GM18520 (cell line): ENCODE results near the gene COL4A2.
"Not testable (repeated sequence)": the region's sequence is repeated elsewhere in the genome, so short reads cannot be mapped to it uniquely, and the experiment has no call there.

Source experiments
- ATAC-seq: cut with Tn5 transposase; IDR thresholded peaks from one replicate; pipeline ENCODE4 v1.9.1; 2021; ENCODE audit not compliant: unreplicated experiment

Gene COL4A2

DNA sequence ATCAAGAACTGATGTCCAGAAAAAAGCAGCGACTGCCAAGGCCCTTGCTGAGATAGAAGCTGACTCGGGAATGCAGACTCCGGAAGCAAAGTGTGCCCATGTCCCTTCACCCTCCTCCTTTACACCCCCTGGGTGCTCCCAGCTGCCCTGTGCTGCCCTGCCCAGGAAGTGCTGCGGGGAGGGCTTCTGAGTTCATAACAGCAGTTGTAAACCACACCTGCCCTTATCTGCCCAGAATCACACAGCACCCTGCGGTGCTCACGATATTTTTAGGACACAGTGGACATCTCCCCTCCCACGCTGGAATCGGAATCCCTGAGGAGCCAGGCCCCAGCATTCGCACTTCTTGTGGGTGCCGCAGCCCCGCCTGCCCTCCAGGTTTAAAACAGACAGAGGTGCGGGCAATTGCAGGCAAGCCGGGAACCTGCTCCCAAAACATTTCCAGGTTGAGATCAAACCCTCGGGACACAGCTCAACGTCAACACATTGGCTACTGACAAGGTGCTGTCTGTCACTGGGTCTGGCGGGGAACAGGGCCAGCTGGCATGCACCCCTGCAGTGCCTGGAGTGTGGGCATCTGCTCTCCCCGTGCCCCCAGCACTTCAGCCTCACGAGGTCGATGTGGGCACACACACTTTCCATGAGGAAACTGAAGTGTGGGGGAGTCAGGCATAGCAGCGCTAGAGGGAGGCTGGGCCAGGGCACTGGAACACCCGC, 217.6 kb downstream of the COL4A2 start:
- no peak for ATAC-seq

DNA sequence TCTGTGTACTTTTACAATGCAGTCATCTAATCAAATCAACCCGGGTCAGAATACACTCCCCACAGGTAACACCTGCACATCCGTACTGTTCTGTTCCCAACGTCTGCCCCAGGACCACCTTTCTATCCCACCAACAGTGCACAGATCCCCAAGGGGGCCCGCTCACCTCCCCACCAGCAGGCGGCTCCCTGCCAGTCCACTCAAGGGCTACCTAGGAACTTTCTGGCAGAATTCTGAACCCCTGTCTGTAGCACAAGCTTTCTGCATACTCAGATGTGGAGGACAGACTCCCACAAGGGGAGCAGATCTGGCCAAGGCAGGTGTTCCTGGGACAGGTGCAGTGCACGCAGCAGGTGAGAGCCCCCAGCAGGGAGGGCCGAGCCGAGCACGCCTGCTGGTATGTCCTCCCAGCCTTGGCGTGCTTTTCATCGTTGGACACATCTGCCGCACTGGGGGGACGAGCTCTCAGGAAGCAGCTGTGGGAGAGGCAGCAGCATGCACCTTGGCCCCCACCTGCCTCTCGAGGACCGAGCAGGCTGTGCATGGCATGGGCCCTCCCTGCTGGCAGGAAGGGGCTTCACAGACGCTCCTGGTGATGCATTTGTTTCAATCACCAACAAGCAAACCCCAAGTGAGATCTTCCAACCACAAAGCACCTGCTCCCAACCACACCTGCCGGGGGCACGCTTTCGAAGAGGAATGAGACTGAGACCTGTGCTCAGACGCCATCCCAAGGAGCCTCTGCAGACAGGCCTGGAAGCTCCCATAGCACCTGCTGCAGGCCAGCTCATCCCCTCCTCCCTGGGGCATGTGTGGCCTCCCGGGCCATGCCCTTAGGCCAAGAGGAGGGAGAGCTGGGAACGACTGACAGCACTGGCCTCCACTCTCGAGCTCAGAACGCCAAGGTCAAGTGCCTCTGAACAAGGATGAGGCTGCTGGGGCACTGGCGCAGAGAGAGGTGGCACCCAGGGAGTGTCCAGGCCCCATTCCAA, 218.5 kb downstream of the COL4A2 start:
- ATAC-seq = peak; percentile 43

DNA sequence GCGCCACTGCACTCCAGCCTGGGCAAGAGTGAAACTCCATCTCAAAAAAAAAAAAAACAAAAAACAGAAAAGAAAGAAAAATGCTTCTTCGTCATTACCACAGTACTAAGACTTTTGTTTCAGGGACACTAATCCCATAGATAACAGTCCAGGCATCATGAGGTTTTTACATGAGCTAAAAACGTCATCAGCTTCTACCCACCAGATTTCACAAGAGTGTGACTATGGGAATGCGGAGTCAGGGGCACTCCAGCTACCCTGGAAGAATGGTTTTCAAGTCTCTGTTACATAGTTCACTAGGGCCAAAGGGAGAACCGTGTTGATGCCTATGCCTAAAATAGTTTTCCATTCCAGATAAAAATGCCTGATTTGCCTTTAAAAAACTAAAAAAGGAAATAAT, 221.3 kb downstream of the COL4A2 start:
- no peak for ATAC-seq

DNA sequence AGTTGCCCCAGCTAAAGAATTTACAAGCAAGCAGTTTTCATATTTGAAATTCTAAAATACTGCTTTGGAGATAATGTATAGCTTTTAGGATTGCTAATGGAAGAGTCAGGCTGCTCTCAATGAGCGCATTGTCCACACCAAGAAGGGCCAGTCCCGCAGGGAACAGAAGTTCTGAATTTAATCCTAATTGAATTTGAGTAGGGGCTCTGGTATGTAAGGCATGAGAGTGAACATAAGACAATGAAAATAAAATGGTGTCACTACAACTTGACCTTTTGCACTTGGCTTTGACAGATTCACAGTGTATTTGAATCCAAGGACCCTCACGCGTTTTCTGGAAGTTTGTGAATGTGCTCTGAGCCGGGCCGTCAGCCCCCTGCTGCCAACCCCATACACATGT, 221.8 kb downstream of the COL4A2 start:
- no peak for ATAC-seq

DNA sequence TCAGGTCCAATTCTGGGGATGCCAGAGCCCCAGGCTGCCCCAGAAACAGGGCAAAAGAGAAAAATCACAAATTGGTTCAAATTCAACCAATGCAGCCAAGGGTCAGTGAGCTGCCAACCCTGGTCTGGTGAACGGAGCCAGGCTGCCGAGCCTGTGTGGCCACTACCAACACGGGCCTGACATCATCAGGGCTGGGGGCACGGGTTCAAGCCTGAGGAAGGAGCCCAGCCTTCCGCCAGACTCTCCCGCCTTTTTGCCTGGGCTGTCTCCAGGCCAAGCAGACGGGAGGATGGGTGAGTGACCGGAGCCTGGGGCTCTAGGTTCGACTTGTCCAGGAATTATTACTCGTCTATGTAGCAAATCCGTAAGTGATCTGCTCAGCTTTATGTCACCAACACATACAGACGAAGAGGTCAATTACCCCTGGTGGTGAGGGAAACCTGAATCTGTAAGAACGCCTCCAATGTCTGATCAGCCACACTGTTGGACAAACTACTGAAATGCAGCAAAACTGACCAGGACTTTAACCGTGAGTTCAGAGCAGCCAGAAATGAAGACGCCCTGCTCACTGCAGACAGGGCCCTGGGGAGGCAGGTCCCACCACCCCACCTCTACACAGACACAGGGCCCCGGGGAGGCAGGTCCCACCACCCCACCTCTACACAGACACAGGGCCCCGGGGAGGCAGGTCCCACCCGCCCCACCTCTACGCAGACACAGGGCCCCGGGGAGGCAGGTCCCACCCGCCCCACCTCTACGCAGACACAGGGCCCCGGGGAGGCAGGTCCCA, 222.6 kb downstream of the COL4A2 start:
- no peak for ATAC-seq

DNA sequence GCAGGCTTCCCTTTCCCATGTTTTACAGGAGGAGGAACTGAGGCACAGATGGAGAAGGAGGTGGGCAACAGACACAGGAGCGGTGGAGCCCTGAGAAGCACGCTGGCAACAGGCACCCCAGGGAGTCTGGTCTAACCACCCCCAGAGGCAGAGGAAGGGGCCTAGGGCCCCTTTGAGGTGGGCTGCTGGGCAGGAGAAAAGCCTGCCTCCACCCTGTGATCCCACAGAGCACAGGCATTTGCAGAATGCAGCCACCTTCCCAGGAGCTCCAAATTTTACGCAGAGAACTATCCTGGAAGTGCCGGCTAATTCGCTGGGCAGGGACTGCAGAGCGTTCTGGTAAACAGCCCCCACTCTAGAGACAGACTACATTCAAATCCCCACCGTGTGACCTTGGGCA, 224.0 kb downstream of the COL4A2 start:
- no peak for ATAC-seq

DNA sequence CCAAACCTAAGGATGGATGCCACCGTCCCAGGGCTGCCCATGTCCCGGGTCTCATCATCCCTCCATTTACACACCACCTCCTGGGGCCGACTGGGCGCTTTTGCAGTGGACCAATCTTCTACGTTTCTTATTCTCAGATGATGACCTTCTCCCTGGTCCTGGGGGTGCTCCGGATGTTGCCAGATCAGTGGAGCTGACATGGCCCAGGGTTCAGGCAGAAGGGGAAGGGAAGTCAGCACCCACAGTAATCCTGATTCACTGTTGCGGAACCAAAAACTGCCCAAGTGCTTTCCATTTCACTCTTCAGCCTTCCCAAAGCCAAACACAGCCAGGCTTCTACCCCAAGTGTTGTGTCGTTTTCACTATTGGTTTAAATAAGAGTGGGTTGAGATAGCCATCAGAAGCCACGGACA, 224.6 kb downstream of the COL4A2 start:
- no peak for ATAC-seq

DNA sequence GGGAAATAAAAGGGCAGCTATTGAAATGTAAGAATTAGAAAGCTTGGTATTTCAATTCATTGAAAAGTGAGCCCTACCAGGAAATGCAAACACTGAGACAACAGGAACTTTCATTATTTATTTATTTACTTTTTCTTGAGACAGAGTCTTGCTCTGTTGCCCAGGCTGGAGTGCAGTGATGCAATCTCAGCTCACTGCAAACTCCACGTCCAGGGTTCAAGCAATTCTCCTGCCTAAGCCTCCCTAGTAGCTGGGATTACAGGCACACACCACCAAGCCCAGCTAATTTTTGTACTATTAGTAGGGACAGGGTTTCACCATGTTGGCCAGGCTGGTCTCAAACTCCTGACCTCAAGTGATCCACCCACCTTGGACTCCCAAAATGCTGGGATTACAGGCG, 225.2 kb downstream of the COL4A2 start:
- not testable (repeated sequence) for ATAC-seq

DNA sequence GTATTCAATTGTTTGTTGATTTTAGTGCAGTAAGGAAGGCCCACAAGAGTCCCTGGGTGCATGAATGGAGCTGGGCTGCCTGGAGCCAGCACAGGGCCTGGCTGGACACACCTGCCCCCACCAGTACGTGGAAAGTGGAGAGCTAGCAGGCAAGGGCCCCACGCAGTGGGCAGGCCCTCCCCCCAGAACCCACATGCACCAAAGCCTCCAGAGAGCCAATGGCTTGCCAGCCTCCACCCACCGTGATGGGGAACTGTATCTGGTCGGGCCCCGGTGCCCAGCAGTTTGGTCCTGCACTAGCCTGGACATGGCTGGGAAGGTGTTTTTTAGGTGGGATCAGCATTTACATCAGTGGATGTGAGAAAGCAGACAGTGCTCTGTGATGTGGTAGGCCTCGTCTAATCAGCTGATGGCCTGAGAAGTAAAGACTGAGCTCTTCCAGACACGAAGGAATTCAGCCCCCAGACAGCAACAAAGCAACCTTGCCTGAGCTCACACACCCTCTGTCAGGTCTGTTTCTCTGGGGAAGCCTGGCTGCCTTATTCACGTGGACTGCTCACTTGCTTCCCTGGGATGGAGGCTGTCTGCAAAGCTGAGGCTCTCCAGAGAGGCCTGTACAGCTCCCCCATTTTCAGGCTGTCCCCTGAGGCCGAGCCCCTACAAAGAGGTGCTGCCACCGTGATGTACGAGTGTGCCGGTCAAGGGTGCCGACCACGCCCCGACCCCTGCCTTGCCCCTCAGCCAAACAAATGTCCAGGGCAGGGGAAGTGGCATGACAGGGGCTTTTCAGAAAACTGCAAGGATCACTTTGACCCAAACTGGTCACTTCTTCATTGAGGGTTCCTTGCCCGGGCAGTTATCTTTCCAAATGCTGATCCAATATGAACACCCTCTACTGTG, 226.9 kb downstream of the COL4A2 start:
- ATAC-seq = no peak

DNA sequence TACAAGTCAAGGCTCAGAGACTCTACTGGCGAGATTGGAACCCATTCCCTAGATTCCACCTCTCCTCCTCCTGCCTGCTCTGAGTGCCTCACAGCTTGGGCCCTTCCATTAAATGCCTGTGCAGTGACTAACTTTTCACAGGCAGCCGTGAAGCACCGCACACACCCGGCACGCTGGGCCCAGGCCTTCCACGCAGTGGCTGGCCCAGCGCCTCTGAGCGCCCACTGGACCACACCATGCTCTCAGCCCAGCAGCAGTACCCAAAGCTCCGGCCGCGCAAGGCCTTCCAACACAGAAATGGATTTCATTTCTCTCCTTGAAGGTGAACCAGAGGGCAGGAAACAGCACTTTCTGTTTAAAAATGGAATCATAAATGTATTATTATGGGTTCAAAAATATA, 228.4 kb downstream of the COL4A2 start:
- ATAC-seq = no peak

DNA sequence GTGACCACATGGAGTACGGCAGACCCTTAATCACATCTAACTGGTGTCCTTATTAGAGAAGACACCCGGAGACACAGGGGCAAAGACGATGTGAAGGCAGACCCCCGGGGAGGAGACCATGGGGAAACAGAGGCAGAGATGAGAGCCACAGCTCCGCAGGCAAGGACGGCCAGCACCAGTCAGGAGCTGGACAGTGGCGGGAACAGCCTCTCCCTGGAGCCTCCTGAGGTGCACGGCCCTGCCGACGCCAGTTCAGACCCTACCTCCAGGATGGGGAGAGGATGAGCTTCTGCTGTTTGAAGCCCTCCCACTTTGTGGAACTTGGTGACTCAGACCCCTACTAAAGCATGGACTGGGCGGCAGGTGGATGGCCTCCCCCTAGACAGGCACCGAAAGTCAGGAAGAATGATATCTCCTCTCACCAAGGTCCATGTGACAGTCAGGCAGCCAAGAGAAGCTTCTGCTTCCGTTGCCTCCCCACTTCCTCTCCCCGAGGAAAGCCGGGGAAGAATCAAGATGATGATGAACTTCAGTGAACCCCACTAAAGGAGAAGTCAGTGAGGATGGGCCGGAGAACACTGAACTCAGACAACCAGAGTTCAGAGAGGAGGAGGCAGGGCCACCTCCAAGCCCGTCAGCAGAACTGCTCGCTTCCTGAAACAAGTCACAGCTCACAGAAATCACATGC, 229.1 kb downstream of the COL4A2 start:
- ATAC-seq = no peak

DNA sequence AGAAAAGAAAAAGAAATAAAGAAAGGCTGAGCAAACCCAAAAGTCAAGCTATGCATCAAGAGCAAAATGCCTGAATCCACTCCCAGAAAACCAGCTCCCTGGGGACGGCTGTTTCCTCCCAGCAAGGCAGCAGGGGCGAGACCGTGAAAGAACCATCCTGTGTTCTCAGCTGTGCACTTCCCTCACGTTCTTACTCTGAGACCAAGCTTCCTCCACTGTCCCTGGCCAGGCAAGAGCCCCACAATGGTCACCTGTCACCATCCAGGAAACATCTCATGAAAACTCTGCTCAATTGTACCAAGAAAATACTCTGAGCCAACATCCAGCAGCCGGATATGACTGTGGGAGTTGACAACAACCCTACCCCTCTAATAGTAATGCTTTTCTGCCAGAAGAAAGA, 231.5 kb downstream of the COL4A2 start:
- ATAC-seq = no peak

DNA sequence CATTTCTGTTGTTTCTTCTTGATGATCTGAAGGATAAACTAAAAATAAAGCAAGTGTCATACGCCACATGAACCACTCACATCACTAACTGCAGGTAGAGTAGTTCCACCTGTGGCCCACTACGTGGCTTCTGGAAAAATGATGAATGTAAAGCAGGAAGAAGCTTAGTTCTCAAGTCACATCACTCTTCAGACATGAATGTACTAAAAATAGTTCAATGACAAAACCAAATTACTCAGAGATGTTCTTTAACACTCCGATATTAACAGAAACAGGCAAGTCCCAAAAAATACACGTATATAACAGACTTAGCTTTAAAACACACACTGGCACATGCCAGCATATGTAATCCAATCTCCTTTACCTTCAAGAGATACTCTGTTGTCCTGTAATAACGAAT, 232.8 kb downstream of the COL4A2 start:
- ATAC-seq = no peak

DNA sequence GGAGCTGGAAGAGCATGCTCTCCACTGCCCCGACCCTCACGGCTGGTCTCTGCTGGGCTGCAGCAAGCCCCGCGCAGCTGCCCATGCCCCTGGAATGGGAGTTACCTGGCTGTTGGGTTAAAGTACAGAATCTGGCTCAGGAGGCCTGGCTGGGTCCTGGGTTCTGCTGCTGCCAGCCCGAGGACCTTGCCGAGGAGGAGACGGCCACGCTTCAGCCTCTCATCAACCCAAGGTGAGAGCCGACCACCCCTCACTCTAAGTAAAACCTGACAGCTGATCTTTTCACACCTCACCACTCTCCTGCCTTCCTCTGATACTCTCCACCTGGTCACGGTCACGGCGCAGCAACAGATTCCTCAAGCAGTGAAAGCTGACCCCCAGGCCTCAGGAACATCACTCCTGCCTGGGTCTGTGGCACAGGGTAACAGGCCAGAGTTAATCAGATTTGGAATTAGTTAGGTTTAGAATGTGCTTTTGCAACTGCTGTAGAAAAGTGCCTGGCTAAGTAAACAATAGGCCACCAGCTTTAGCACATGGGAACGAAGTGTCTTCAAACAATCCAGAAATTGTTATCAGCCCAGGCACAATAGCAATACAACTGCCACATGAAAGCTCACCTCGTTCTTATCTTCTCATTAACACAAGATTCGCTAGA, 233.9 kb downstream of the COL4A2 start:
- ATAC-seq = no peak

DNA sequence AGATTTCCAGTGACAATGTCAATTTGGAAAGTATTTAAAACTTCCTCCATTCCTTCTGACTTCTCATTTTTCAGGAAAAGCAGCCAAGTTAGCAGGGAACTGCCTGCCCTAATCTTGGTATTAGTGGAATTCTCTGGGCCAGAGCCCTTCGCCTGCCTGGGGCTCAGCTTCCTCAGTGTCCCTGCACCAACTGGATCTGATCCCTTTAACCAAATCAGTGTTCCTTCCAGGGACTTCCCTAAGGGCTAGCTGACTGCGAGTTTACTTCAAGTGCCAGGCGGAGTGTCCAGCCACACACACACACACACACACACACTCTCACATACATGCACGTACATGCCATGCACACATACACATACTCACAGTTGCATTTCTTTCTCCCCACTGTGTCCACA, 234.4 kb downstream of the COL4A2 start:
- ATAC-seq = no peak

DNA sequence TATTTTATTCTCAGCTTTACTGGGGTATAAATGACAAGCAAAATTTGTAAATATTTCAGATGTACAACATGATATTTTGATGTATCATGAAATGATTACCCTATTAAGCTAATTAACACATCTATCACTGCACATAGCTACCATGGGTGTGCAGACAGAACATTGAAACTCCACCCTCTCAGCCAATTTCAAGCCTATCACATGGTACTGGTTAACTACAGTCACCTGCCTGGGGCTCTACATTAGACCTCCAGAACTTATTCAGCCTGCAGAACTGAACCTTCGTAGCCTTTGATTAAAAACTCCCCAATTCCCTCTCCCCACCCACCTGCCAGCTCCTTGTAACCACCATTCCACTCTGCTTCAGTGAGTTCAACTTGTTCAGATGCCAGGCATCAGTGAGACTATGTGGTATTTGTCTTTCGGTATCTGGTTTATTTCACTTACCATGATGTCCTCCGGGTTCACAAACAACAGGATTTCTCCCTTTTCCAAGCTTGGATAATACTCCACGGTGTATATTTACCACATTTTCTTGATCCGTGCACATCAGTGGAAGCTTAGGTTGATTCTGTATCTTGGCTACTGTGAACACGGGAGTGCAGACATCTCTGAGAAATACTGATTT, 235.2 kb downstream of the COL4A2 start:
- no peak for ATAC-seq

DNA sequence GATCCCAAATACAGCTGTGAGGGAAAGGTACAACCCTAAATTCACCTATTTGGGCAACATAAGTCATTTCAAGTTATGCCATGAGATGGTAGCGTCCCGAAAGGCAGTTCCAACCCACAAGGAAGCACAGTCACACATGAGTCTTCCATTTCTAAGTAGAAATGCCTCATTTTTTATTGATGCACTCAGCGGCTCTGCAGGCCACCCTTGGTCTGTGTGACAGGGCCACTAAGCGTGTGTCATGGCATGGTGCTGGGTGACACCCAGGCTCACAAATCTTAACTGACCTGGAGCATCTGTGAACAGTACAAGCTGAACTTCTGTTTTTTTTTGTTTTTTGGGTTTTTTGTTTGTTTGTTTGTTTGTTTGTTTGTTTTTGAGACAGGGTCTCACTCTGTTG, 239.3 kb downstream of the COL4A2 start:
- no peak for ATAC-seq

DNA sequence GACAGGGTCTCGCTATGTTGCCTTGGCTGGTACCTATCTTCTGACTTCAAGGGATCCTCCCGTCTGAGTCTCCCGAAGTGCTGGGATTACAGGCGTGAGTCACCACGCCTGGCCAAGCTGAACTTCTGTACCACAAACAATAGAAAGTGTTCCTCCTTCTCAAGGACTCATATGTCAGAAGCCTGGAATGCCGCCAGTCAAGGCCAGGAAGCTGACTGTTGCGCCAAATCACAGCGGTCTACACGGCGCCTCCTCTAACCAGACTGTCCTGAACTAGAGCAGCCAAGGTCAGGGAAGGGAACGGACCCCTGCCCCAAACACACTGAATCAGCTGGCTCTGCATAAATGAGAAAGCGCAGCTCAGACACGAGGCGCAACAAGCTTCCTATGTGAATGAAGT, 239.8 kb downstream of the COL4A2 start:
- ATAC-seq = no peak
